Endothelial cell of umbilical vein (primary cell): ENCODE data around the gene IKZF5.

Source experiments
- EZH2 ChIP-seq: IDR thresholded peaks from 2 replicates; pipeline ENCODE4 v1.6.1; 2012; ENCODE audit warnings: borderline replicate concordance, low read depth, mild to moderate bottlenecking, moderate library complexity, low read length, inconsistent platforms; ENCODE audit not compliant: severe bottlenecking
- FOS ChIP-seq: IDR thresholded peaks from 2 replicates; pipeline ENCODE4 v1.6.1; 2011; ENCODE audit warnings: mild to moderate bottlenecking, low read length, moderate library complexity, borderline replicate concordance; ENCODE audit not compliant: insufficient read depth
- MYC ChIP-seq: IDR thresholded peaks from one replicate; pipeline ENCODE4 v1.6.1; 2011; ENCODE audit warnings: mild to moderate bottlenecking, low read depth, low read length
- POLR2A ChIP-seq: IDR thresholded peaks from 2 replicates; pipeline ENCODE4 v1.6.1; 2012; ENCODE audit warnings: low read depth, mild to moderate bottlenecking, control low read depth, low read length
- POLR2AphosphoS5 ChIP-seq: IDR thresholded peaks from 2 replicates; pipeline ENCODE4 v1.6.1; 2012; ENCODE audit warnings: low read depth, mild to moderate bottlenecking, control low read depth, low read length, moderate library complexity; ENCODE audit not compliant: insufficient read depth
- TF ChIP-seq, protein P1 (sequence below), 2 donors: IDR thresholded peaks; 1 replicate in 1 of 2; 2 replicates in 1 of 2; pipeline ENCODE4 v1.5.1; 2011; ENCODE audit warnings: low read length in 2 of 2, mild to moderate bottlenecking in 2 of 2, moderate library complexity in 2 of 2, control low read depth in 1 of 2, inconsistent platforms in 1 of 2, low read depth in 1 of 2; ENCODE audit not compliant: insufficient read depth in 1 of 2; ENCODE audit errors: extremely low read depth in 1 of 2

DNA sequence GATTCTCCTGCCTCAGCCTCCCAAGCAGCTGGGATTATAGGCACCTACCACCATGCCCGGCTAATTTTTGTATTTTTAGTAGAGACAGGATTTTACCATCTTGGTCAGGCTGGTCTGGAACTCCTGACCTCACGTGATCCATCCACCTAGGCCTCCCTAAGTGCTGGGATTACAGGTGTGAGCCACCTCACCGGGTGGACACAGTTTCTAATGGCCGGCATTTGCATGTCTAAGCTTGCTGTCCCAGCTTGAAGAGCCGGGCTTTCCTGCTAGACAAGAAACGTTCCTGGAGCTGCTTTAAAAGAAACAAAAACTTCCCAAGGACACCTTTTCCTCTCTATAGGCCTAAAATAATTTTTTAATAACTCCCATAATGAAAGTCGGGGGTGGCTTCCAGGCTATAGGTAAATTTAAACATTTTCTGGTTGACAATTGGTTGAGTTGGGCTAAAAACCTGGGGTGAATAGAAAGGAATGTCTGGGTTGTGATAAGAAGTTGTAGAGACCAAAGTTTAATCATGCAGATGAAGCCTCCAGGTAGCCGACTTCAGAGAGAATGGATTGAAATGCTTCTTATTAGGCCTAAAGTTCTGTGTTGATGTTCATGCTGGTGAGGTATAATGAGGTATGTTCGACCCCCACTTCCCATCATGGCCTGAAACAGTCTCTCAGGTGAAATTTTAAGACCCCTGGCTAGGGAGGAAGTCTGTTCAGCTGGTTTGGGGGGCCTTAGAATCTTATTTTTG is 9.0 kb upstream of the IKZF5 start:
- TF ChIP-seq, protein P1, sequence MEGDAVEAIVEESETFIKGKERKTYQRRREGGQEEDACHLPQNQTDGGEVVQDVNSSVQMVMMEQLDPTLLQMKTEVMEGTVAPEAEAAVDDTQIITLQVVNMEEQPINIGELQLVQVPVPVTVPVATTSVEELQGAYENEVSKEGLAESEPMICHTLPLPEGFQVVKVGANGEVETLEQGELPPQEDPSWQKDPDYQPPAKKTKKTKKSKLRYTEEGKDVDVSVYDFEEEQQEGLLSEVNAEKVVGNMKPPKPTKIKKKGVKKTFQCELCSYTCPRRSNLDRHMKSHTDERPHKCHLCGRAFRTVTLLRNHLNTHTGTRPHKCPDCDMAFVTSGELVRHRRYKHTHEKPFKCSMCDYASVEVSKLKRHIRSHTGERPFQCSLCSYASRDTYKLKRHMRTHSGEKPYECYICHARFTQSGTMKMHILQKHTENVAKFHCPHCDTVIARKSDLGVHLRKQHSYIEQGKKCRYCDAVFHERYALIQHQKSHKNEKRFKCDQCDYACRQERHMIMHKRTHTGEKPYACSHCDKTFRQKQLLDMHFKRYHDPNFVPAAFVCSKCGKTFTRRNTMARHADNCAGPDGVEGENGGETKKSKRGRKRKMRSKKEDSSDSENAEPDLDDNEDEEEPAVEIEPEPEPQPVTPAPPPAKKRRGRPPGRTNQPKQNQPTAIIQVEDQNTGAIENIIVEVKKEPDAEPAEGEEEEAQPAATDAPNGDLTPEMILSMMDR (IDR thresholded peaks at IDR 0.05; ENCODE audit: extremely low read depth in 1 of 2, insufficient read depth in 1 of 2, low read depth in 1 of 2, low read length in 2 of 2): no peak
- TF ChIP-seq POLR2AphosphoS5 (no peak), FOS (no peak), MYC (no peak), POLR2A (no peak), EZH2 (no peak)
